HepG2 (cell line): ENCODE measurements around the gene BSND. TPM values are rescaled to one million over a fixed set of nuclear protein-coding genes. Genes with fewer than 3 reads are reported as not detected.

Source experiments
- ATAC-seq: fragments of 200-7000 bp; cut with Tn5 transposase; 3 replicates; pipeline ENCODE4 v1.9.1; 2020; ENCODE audit warnings: mild to moderate bottlenecking, moderate library complexity
- BruUV-seq: library from RNA; stranded (reverse); fragments of 400-500 nt; replicated peaks from 2 replicates; lab custom pipeline; 2021; lab: Mats Ljungman, UMichigan
- CTCF ChIA-PET: fragments of 300-600 bp; formaldehyde crosslinking; extraction: SDS; loops from one replicate; lab custom pipeline; 2021; ENCODE audit warnings: low total read pairs, inconsistent platforms, low intra/inter-chr PET ratio; lab: Yijun Ruan, JAX
- POLR2A ChIA-PET: fragments of 350-600 bp; sonication (Branson Sonifier 250); formaldehyde crosslinking; loops from one replicate; lab custom pipeline; 2020; ENCODE audit warnings: antibody characterized with exemption, inconsistent platforms; lab: Yijun Ruan, JAX
- DNase-seq: peaks from one replicate; pipeline ENCODE4 v3.0.0-alpha.2; 2015; ENCODE audit warnings: low spot score
- FAIRE-seq: peaks from 3 replicates; lab custom pipeline; 2011; peaks lifted over from hg19 to GRCh38; lab: Jason Lieb, UNC
- H2AFZ ChIP-seq: one replicate; pipeline ENCODE4 v1.6.1; 2011; ENCODE audit warnings: low read length, inconsistent platforms
- H3K27ac ChIP-seq: fragments of 300-600 bp; 3 replicates; pipeline ENCODE4 v1.8.0; 2011; ENCODE audit warnings: mixed run types, mild to moderate bottlenecking, mixed read lengths, low read length, inconsistent platforms; ENCODE audit not compliant: insufficient read depth; ENCODE audit errors: extremely low read length
- H3K27me3 ChIP-seq, 2 experiments: fragments of 200-600 bp in 1 of 2; 2 replicates in 1 of 2; 3 replicates in 1 of 2; pipeline versions ENCODE4 v1.6.0 to v1.8.0; 2011; ENCODE audit warnings: low read length in 2 of 2, mild to moderate bottlenecking in 2 of 2, moderate library complexity in 2 of 2, inconsistent platforms in 1 of 2; ENCODE audit not compliant: insufficient read depth in 2 of 2, control insufficient read depth in 1 of 2
- H3K36me3 ChIP-seq, 2 experiments: fragments of 200-600 bp in 1 of 2; replicated peaks in 1 of 2; 2 replicates in 1 of 2; 3 replicates in 1 of 2; pipeline versions ENCODE4 v1.5.1 to v1.8.0; 2011; ENCODE audit warnings: low read length in 2 of 2, inconsistent platforms in 1 of 2; ENCODE audit not compliant: insufficient read depth in 2 of 2, control insufficient read depth in 1 of 2
- H3K4me1 ChIP-seq: 2 replicates; pipeline ENCODE4 v1.5.1; 2012; ENCODE audit warnings: low read length, inconsistent platforms; ENCODE audit not compliant: insufficient read depth
- H3K4me2 ChIP-seq: 2 replicates; pipeline ENCODE4 v1.6.0; 2011; ENCODE audit warnings: low read depth, low read length, inconsistent platforms
- H3K4me3 ChIP-seq, 3 experiments: fragments of 200-600 bp in 1 of 3; sonication (generic), shearing (Covaris generic) in 1 of 3; replicated peaks in 1 of 3; 2 replicates each; pipeline ENCODE4 v1.5.1; 2011 to 2016; ENCODE audit warnings: low read length in 3 of 3, inconsistent platforms in 2 of 3, low read depth in 2 of 3, mild to moderate bottlenecking in 2 of 3, control low read depth in 1 of 3, mixed read lengths in 1 of 3; ENCODE audit not compliant: insufficient read depth in 1 of 3
- H3K79me2 ChIP-seq: one replicate; pipeline ENCODE4 v1.6.1; 2011; ENCODE audit warnings: low read length, inconsistent platforms; ENCODE audit not compliant: insufficient read depth
- H3K9ac ChIP-seq: 2 replicates; pipeline ENCODE4 v1.6.0; 2011; ENCODE audit warnings: mild to moderate bottlenecking, low read depth, low read length, inconsistent platforms; ENCODE audit not compliant: insufficient read depth
- H3K9me3 ChIP-seq: 2 replicates; pipeline ENCODE4 v1.5.1; 2012; ENCODE audit warnings: mild to moderate bottlenecking, low read length
- H4K20me1 ChIP-seq: 2 replicates; pipeline ENCODE4 v1.6.0; 2011; ENCODE audit warnings: inconsistent platforms, mild to moderate bottlenecking, low read length, moderate library complexity; ENCODE audit not compliant: insufficient read depth
- ARID4A ChIP-seq: sonication (generic); formaldehyde crosslinking; IDR thresholded peaks from 2 replicates; pipeline ENCODE4 v1.5.0; 2020; ENCODE audit warnings: mild to moderate bottlenecking, missing genetic modification reagents, borderline replicate concordance
- CBX1 ChIP-seq: IDR thresholded peaks from one replicate; pipeline ENCODE4 v1.6.1; 2016; ENCODE audit warnings: antibody characterized with exemption, low read depth
- EP300 ChIP-seq, 3 experiments: sonication (generic) in 1 of 3; formaldehyde crosslinking in 1 of 3; IDR thresholded peaks; 2 replicates each; pipeline versions ENCODE4 v1.5.1 to v1.6.1; 2011 to 2020; ENCODE audit warnings: low read depth in 2 of 3, low read length in 2 of 3, borderline replicate concordance in 1 of 3, improper control_type of control experiment in 1 of 3, mild to moderate bottlenecking in 1 of 3, missing genetic modification reagents in 1 of 3, moderate library complexity in 1 of 3
- MED1 ChIP-seq: sonication (generic); formaldehyde crosslinking; IDR thresholded peaks from 2 replicates; pipeline ENCODE4 v1.4.0; 2020; ENCODE audit warnings: missing genetic modification reagents
- REL ChIP-seq: sonication (generic); formaldehyde crosslinking; conservative IDR thresholded peaks from 2 replicates; pipeline ENCODE4 v1.8.0; 2022; ENCODE audit warnings: mild to moderate bottlenecking, missing genetic modification reagents, moderate library complexity
- ZNF256 ChIP-seq: sonication (generic); formaldehyde crosslinking; conservative IDR thresholded peaks from 2 replicates; pipeline ENCODE4 v1.4.0; 2020; ENCODE audit warnings: missing genetic modification reagents
- ZNF576 ChIP-seq: sonication (generic); formaldehyde crosslinking; IDR thresholded peaks from 2 replicates; pipeline ENCODE4 v1.4.0; 2020; ENCODE audit warnings: mild to moderate bottlenecking, missing genetic modification reagents
- ZNF737 ChIP-seq: sonication (generic); formaldehyde crosslinking; IDR thresholded peaks from 2 replicates; pipeline ENCODE4 v1.5.0; 2020; ENCODE audit warnings: missing genetic modification reagents, mild to moderate bottlenecking, borderline replicate concordance
- ZNF780A ChIP-seq: sonication (generic); formaldehyde crosslinking; IDR thresholded peaks from 2 replicates; pipeline ENCODE4 v1.8.0; 2022; ENCODE audit warnings: mild to moderate bottlenecking, missing genetic modification reagents, moderate library complexity
- ZNF816 ChIP-seq: sonication (generic); formaldehyde crosslinking; IDR thresholded peaks from 2 replicates; pipeline ENCODE4 v1.8.0; 2022; ENCODE audit warnings: missing genetic modification reagents, mild to moderate bottlenecking, borderline replicate concordance
- ZNF878 ChIP-seq: sonication (generic); formaldehyde crosslinking; IDR thresholded peaks from 2 replicates; pipeline ENCODE4 v1.8.1; 2023; ENCODE audit warnings: mild to moderate bottlenecking, missing genetic modification reagents, moderate library complexity
- WGBS: methylation state at CpG from one replicate; pipeline ENCODE4 v1.1.6; 2017; ENCODE audit warnings: low lambda C conversion rate; 5-methylcytosine and 5-hydroxymethylcytosine counted together
- in situ Hi-C: cut with HindIII; loops from 2 replicates; pipeline ENCODE4 v1.10.0; 2017; ENCODE audit warnings: low pct_unique_long_range_greater_than_20kb; ENCODE audit not compliant: extremely low pct_ligation_motif_present
- intact Hi-C: fragments of 100-400 bp; cut with micrococcal nuclease; formaldehyde crosslinking; loops from one replicate; pipeline ENCODE4 v1.10.0; 2022; ENCODE audit not compliant: unreplicated experiment
- polyA plus RNA-seq, 8 experiments: library from polyadenylated mRNA; depleted of rRNA in 3 of 8; stranded (reverse) in 7 of 8; unstranded in 1 of 8; fragments of >200 nt; fragmentation: Illumina TruSeq in 4 of 8; extraction: Trizol in 4 of 8; gene quantifications; 2 replicates each; pipeline versions ENCODE4 v1.2.1 to v1.2.3, GENCODE V29; 2011 to 2016; ENCODE audit warnings: low read depth in 4 of 8, missing spikeins in 1 of 8, mixed read lengths in 1 of 8; ENCODE audit not compliant: insufficient read depth in 1 of 8
- total RNA-seq, 5 experiments: library from RNA; depleted of rRNA; stranded (reverse); fragments of >200 nt; fragmentation: Illumina TruSeq; extraction: Trizol; gene quantifications; 2 replicates each; pipeline ENCODE4 v1.2.3, GENCODE V29; 2016; ENCODE audit warnings: low read depth in 1 of 5
- TF ChIP-seq, protein P1 (sequence below): conservative IDR thresholded peaks from 2 replicates; pipeline ENCODE4 v1.6.1; 2018; ENCODE audit warnings: missing genetic modification reagents
- TF ChIP-seq, protein P2 (sequence below): sonication (generic); formaldehyde crosslinking; IDR thresholded peaks from 2 replicates; pipeline ENCODE4 v1.5.1; 2020; ENCODE audit warnings: mild to moderate bottlenecking, missing genetic modification reagents, moderate library complexity

Gene BSND
- total and polyA plus RNA-seq, 2 of the 13 experiments (the other 11 are each of a cell fraction or from before 2014, with no cell fraction given): not detected

DNA sequence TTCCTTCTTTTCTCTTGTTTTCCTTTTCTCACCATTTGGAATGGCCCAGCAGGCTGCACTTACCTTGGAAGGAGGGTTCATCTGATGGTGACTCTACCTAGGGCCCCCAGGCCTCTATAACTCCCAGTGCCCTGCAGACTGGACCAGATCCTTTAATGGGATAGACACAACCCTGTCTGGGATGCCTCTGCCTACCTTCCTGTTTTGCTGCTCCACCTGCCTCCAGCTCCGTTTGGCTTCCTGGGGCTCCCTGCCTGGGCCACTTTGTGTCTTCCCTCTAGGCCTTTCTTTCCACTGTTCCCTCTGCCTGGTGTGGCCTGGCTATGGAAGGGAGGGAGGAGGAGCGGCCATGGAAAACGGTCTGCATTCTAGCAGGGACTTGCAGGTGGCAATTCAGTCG lies 48.1 kb downstream of the BSND start:
- Histone ChIP-seq H2AFZ (no peak overlapping the region), H3K4me2 (no peak overlapping the region), H3K9me3 (no peaks in the 10 kb centered on the region), H3K4me3 (no peak overlapping the region), H3K27ac (no peak overlapping the region), H3K27me3 (no peaks in the 10 kb centered on the region), H3K79me2 (peaks cover 56% of the 10 kb centered on the region), H3K36me3 (peaks cover 17 to 58% of the 10 kb centered on the region in 2 experiments), H3K9ac (no peak overlapping the region), H4K20me1 (peaks cover 52% of the 10 kb centered on the region), H3K4me1 (peaks cover 42% of the 10 kb centered on the region)
- ATAC-seq: no peak
- ChIA-PET CTCF (no interaction called here), POLR2A (no interaction called here)
- no peak for DNase-seq
- no TSS peak for BruUV-seq
- TF ChIP-seq, protein P1, sequence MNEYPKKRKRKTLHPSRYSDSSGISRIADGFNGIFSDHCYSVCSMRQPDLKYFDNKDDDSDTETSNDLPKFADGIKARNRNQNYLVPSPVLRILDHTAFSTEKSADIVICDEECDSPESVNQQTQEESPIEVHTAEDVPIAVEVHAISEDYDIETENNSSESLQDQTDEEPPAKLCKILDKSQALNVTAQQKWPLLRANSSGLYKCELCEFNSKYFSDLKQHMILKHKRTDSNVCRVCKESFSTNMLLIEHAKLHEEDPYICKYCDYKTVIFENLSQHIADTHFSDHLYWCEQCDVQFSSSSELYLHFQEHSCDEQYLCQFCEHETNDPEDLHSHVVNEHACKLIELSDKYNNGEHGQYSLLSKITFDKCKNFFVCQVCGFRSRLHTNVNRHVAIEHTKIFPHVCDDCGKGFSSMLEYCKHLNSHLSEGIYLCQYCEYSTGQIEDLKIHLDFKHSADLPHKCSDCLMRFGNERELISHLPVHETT (CRISPR knock-in tag): no peak
- TF ChIP-seq ZNF780A (CRISPR knock-in tag) (no peak), CBX1 (no peak), ZNF737 (no peak), REL (CRISPR knock-in tag) (no peak), ZNF576 (CRISPR knock-in tag) (no peak), MED1 (CRISPR knock-in tag) (no peak), ARID4A (no peak), ZNF256 (CRISPR knock-in tag) (no peak), EP300 (IDR thresholded peaks at IDR 0.05; ENCODE audit: low read depth in 2 of 2, low read length in 2 of 2) (no peak), EP300 (CRISPR knock-in tag; IDR thresholded peaks at IDR 0.05; ENCODE audit: borderline replicate concordance) (no peak), ZNF816 (CRISPR knock-in tag) (no peak), ZNF878 (CRISPR knock-in tag) (no peak)
- TF ChIP-seq, protein P2, sequence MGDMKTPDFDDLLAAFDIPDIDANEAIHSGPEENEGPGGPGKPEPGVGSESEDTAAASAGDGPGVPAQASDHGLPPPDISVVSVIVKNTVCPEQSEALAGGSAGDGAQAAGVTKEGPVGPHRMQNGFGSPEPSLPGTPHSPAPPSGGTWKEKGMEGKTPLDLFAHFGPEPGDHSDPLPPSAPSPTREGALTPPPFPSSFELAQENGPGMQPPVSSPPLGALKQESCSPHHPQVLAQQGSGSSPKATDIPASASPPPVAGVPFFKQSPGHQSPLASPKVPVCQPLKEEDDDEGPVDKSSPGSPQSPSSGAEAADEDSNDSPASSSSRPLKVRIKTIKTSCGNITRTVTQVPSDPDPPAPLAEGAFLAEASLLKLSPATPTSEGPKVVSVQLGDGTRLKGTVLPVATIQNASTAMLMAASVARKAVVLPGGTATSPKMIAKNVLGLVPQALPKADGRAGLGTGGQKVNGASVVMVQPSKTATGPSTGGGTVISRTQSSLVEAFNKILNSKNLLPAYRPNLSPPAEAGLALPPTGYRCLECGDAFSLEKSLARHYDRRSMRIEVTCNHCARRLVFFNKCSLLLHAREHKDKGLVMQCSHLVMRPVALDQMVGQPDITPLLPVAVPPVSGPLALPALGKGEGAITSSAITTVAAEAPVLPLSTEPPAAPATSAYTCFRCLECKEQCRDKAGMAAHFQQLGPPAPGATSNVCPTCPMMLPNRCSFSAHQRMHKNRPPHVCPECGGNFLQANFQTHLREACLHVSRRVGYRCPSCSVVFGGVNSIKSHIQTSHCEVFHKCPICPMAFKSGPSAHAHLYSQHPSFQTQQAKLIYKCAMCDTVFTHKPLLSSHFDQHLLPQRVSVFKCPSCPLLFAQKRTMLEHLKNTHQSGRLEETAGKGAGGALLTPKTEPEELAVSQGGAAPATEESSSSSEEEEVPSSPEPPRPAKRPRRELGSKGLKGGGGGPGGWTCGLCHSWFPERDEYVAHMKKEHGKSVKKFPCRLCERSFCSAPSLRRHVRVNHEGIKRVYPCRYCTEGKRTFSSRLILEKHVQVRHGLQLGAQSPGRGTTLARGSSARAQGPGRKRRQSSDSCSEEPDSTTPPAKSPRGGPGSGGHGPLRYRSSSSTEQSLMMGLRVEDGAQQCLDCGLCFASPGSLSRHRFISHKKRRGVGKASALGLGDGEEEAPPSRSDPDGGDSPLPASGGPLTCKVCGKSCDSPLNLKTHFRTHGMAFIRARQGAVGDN (CRISPR knock-in tag): no peak
- in situ Hi-C loops (no loop called here), intact Hi-C loops (no loop called here)
- no peak for FAIRE-seq
- WGBS: 95% methylated on average over 4 of the region's 4 CpGs
